Measurements from ENCODE around the gene SYNJ2.

Gene SYNJ2

GRCh38 chr6:158039178-158039557 is 57.5 kb downstream of the SYNJ2 start:
- DNase-seq (ENCODE audit: low read depth in 1 of 2, low spot score in 1 of 2) = no peak

DNA sequence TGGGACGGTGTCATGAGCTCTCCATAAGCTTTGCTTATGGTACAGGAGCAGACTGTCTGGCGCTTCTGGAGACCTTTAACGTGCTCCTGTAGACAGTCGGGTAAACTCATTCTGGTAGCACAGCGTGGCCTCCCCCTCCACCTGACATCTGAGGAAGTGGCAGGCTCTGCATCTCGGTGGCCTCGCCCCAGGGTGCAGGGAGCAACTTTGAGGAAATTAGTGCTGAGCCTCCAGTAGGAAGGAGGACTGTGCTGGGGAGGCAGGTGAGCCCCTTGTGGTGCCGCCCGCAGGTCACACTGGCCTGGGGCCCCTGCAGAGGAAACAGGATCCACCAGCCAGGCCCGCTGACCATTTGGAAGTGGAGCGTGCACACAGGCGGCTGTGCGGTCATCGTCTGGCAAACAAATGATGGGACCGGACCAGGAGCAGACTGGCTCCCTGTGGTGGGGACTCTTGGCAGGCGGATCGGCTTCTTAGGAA is 57.9 kb downstream of the SYNJ2 start:
- DNase-seq (ENCODE audit: low read depth in 1 of 2, low spot score in 1 of 2) = no peak

DNA sequence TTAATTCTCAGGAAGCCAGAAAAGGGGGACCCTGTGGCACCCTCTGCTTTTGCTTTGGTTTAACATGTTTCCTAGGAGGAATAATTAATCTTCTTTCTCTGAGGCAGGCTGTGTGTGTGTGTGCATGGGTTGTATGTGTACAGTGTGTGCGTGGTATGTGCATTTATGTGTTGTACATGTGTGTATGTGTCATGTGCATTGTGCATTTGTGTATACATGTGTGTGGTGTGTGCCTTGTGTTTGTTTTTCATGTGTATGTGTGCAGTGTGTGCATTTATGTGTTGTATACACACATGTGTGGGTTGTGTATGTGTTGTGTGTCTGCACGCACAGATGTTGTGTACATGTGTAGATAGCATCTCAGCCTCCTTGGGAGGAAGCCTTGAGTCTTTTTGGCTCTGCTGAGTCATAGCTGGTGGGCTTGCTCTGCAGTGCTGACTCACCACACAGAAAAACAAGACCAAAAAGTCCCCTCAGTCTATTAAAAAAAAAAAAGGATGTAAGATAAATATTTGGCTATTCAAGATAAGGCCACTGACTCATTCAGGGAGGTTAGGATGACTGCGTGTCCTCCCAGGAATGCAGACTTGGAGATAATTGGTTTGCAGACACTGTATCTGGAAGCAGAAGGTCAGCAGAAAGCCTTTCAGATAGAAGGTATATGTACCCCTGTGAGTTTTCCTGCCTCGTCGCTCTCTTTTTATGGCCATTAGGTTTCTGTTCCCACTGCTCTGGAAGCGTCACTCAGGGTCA is 58.6 kb downstream of the SYNJ2 start:
- DNase-seq (ENCODE audit: low read depth in 1 of 2, low spot score in 1 of 2) = no peak

DNA sequence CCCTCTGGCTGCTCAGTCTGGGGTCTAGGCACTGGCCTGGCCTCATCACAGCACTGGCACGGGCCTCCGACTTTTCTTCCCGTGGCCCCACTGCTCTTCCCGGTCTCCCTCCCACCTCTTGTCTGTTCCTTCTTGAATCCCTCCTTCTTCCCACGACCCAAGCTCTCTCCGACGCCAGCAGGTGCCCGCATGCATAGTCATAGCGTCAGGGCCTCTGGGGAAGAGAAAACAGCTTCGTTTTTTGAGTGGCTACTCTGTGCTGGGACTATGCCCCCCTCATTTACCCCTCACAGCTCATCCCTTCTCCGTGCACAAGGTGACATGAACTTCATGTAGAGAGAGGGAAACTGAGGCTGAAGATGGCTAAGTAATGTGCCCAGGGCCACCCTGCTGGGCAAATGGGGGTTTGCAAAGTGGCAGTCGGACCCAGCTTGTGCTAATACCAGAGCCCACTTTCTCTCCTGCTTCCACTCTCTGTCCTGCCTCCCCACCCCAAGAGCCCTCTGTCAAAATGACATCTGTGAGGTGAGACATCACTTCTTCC is 59.2 kb downstream of the SYNJ2 start:
- DNase-seq (ENCODE audit: low read depth in 1 of 2, low spot score in 1 of 2) = no peak

DNA sequence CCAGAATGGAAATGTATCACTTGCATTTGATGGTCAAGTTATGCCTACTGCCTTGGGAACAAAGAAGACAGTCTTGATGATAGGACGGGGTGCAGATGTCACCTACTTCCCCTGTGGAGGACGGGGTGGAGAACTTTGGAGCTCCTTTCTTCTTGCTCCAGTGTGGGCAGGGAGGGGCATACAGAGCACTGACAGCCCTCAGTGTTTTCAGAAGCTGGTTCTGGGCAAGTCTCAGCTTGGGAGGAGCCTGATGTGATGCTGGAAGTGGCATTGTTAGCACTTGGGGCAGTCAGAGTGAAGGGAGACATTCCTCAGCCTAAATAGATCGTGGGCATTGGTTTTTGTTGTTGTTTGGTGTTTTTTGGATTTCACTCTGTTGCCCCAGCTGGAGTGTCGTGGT is 59.7 kb downstream of the SYNJ2 start:
- no peak for DNase-seq (ENCODE audit: low read depth in 1 of 2, low spot score in 1 of 2)

- no peak for DNase-seq (ENCODE audit: low read depth in 1 of 2, low spot score in 1 of 2)
These were observed 60.1 kb downstream of the SYNJ2 start for GRCh38 chr6:158041788-158042187.

DNA sequence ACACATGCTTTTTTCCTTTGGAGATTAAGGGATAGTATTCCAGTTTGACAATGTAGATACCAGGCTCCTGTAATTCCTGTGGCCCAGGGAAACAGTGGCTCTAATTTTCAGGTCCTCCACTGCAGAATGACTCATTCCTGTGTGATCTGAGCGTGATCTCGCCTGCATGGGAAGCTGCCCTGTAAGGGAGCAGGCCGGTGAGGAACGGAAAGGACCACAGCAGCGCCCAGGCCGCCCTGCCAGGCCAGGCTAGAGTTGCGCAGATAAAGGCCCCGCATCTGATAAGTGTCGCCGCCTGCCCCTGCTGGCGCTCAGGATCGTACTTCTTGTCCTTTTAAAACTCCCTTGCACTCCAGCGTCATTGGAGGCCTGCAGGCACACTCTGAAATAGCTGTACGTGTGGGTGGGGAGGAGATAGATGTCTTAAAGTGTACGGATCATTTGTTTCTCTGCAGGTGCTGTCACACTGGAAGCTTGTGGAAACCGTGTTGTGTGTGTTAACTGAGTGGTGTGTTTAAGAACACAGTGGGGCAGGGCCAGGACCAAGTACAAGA is 60.7 kb downstream of the SYNJ2 start:
- DNase-seq (ENCODE audit: low read depth in 1 of 2, low spot score in 1 of 2) = no peak

GRCh38 chr6:158043008-158043407 is 61.3 kb downstream of the SYNJ2 start:
- no peak for DNase-seq (ENCODE audit: low read depth in 1 of 2, low spot score in 1 of 2)

- no peak for DNase-seq (ENCODE audit: low read depth in 1 of 2, low spot score in 1 of 2)
These were observed 62.2 kb downstream of the SYNJ2 start for GRCh38 chr6:158043586-158044524.

- no peak for DNase-seq (ENCODE audit: low read depth in 1 of 2, low spot score in 1 of 2)
These were observed 62.8 kb downstream of the SYNJ2 start for GRCh38 chr6:158044525-158044888.

DNA sequence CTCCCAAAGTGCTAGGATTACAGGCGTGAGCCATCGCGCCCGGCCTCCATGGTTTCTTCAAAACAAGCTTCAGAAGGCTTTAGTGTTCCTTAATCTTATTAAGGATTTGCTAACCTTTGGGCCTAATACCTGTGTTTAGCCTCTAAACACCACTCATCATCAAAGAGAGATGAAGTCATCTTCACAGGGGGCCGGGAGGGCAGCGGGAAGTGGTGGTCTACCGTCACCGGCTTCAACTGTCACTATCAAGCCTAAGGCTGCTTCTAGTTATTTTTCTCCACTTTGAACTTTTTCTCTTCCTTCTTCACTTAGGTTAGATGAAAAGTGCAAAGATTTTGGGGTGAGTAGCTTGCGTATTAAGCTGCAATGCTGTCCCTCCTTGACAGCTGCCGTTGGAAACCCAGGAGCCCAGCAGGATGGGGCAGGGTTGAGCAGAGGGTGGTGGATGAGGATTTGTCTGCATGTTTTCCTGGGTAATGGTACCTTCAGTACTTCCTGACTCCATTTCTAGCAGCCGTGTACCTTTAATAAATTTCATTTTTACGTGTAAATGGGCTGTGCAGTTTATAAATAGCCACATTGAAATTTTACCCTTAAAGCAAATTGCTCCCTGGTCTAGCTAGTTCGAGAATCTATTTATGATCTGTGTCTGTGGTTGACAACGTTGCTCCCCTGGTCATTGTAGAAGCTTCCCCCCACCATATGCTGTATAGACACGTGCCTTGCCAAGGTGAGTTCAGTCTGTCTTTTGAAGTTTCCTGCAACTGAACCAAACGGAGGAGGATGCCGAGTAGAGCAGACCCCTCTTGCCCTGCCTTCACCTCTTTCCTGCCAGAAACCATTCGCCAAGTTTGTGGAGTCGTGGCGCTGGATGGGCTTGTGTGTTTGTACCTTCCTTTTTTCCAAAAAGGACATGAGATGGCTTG is 64.8 kb downstream of the SYNJ2 start:
- DNase-seq (ENCODE audit: low read depth in 1 of 2, low spot score in 1 of 2) = no peak

DNA sequence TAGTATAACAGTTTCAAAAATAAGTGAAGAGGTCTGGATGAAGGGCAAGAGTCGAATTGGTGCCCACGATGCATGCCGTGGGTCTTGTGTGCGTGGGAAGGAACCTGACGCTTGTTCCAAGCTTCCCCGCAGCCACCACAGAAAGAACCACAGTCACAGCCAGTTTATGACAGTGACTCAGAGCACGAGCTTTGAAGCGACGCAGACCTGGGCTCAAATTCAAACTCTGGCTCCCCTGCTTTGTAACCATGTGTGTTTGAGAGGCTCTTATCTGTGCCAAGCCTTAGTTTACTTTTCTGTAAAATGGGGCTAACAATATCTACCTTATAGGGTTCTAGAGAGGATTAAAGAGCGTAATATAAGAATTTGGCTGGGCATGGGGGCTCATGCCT is 65.5 kb downstream of the SYNJ2 start:
- DNase-seq (ENCODE audit: low read depth in 1 of 2, low spot score in 1 of 2) = peak in 1 of 2 donors; percentile 38

DNA sequence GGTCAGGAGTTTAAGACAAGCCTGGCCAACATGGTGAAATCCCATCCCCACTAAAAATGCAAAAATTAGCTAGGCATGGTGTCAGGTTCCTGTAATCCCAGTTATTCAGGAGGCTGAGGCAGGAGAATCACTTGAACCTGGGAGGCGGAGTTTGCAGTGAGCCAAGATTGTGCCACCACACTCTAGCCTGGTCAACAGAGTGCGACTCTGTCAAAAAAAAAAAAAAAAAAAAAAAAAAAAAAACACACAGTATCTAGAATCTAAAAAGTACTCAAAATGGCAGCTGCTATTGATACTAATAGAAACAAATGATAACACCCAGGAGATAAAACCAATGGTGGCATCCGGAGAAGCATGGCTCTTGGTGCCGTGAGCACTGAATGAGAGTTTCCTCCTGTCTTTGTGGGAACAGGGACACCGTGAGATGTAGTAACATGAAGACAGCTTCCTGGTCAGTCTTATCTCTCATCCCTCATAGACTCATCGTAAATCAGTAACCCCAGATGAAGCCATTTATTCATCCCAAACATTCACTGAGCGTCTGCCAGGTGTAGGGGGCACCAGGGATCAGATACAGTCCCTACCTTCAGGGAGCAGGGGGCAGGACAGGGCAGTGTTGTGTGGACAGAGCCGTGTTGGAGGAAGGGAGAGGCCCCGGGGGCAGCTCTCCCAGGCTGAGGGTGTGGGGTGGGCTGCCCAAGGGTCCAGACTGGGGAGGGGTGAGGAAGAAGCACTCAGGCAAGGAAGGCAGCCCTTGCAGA is 66.1 kb downstream of the SYNJ2 start:
- DNase-seq (ENCODE audit: low read depth in 1 of 2, low spot score in 1 of 2) = no peak

DNA sequence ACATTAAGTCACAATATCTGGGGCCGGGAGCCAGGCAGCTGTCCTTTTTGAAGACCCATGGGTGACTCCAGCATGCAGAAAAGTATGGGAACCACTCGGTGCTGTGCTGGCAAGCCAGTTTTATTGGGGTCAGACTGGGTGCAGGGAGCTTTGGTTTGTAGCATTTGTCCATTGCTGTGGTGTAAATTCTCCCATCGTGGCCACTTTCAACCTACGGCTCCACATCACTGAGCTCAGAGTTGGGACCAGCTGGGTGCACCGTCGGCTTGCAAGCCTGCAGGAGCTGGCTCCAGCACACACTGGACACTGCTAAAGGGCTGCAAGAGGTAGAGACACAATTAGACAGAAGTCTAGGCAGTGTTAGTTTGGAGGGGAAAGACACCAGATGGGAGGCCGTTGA is 66.9 kb downstream of the SYNJ2 start:
- no peak for DNase-seq (ENCODE audit: low read depth in 1 of 2, low spot score in 1 of 2)

DNA sequence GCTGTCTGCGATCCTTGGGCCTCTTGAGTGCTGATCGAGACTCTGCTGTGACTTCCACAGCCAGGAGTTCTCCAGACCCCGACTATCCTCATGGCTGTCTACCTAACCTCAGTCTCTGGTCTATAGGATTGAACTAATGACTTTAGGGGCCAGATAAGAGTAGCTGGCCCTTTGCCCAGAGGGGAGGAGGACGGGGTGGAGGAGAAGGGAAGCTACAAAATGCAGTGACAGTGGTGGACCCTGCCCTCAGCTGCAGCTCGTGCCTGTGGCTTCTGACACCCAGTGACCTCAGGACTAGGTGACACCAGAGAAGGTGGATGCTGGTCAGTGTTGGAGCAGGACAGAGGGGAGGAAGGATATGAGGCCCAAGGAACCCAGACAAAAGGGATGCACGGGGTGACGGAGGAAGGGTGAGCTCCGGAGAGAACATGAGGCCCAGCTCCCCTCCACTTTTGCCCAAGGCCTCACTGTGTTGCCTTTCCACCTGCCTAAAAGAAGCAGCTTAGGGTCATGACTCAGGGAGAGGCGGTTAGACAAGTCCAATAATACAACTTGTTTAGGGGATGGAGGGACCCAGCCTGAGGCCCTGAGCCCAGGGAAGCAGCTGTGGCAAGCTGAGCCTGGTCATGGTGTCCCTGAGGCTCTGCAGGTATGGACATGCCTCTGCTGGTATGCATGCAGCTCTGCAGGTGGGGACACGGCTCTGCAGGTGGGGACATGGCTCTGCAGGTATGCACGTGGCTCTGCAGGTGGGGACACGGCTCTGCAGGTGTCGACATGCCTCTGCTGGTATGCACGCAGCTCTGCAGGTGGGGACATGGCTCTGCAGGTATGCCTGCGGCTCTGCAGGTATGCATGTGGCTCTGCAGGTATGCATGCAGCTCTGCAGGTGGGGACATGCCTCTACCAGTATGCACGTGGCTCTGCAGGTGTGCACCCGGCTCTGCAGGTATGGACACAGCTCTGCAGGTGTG is 67.7 kb downstream of the SYNJ2 start:
- DNase-seq (ENCODE audit: low read depth in 1 of 2, low spot score in 1 of 2) = no peak

GRCh38 chr6:158050107-158050735 is 68.6 kb downstream of the SYNJ2 start:
- DNase-seq (ENCODE audit: low read depth in 1 of 2, low spot score in 1 of 2) = no peak

DNA sequence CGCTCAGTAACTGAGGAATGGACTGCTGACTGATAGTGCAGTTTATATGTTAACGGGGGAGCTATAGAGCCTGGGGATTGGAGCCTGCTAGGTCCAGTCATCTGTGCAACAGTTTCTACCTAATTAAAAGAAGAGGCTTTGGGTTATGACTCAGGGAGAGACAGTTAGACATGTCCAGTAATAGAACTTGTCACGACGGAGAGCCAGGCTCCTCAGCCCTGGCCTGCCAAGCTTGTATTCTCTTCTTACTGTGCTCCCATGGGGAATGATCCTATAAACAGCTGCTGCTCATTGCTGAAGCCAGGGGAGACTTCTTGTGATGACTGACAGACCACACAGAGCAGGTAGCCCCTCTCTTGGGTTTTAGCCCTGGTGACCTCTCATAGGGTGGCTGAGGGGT is 69.3 kb downstream of the SYNJ2 start:
- no peak for DNase-seq (ENCODE audit: low read depth in 1 of 2, low spot score in 1 of 2)

GRCh38 chr6:158051968-158052367 is 70.3 kb downstream of the SYNJ2 start:
- DNase-seq (ENCODE audit: low read depth in 1 of 2, low spot score in 1 of 2) = no peak
